Measurements from ENCODE around the gene GGA1.
"Not testable (repeated sequence)": the region's sequence is repeated elsewhere in the genome, so short reads cannot be mapped to it uniquely, and the experiment has no call there.

Gene GGA1

GRCh38 chr22:37610153-37610475 is 1.5 kb downstream of the GGA1 start:
- DNase-seq: not testable (repeated sequence)

DNA sequence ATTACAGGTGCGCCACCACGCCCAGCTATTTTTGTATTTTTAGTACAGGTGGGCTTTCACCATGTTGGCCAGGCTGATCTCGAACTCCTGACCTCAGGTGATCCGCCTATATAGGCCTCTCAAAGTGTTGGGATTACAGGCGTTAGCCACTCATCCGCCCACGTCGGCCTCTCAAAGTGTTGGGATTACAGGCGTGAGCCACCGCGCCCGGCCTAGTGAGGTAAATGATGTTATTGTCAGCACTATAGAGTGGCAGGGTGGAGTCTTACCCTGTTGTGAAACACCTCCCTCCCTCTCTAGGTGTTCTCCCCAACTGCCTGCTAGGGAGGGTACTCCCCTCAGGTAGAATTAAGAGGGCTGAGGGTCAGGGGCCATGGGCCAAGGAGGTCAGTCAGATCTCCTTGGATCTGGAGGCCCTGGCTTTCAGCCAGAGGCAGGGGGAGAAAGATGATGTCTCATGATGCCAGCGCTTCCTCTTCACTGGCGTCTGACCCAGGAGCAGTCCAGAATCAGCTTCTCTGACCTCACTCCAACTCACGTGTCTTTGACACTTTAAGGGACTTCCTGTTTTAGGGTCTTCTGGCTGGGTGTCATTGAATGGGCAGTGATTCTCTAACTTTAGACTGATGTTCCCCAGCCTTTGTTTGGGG is 2.0 kb downstream of the GGA1 start:
- DNase-seq: peak; percentile 45

DNA sequence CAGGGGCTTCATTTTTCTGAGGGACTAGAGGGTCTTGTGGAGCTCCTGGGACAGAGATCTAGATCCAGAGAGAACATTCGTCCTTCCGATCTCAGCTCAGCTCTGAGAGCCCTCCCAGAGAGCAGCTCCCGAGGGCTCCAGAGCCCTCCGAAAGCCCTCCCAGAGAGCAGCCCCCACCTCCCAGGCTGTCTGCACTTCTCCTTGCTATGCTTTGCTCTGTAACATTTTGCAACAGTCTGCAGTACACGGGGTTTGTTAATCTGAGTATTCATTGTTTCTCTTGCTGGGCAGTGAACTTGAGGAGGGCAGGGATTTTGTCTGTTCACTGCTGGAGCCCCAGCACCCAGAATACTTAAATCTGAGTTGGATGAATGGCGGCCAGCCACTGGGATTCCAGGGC is 2.6 kb downstream of the GGA1 start:
- no peak for DNase-seq

DNA sequence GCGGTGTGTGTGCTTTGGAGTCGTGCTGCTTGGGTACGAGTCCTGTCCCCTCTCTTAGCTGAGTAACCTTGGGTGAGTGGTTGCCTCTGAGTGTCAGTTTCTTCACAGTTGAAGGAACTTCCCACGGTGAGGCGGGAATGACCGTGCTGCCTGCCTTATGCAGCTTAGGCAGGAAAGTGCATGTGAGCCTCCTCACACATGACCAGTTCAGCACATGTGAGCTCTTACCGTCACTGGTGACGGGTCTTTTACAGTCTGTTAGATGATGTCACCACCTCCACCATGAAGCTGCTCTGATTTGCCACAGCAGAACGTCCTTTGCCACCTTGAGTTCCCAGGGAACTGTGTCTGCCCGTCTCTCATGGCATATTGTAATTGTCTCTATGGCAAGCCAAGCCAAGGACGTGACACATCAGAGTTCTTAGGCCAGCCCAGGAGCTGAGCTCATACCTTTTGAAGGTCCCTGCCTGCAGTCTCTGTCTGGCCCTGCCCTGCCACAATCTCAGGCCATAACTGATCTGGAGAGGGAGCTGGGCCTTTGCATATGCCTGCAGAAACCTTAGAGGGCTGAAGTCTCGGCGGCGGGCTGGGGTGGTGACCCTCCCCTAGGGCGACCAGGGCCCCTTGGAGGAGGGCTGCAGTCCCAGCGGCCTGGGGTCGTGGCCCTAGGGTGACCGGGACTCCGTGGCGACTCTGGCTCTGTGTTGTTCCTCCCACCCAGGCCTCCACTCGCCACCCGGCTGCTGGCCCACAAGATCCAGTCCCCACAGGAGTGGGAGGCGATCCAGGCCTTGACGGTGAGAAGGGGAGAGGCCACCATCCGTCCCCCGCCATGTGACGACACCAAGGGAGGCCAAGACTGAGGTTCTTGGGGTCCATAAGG is 7.8 kb downstream of the GGA1 start:
- no peak for DNase-seq

- no peak for DNase-seq
These were observed 8.8 kb downstream of the GGA1 start for GRCh38 chr22:37617431-37617830.

DNA sequence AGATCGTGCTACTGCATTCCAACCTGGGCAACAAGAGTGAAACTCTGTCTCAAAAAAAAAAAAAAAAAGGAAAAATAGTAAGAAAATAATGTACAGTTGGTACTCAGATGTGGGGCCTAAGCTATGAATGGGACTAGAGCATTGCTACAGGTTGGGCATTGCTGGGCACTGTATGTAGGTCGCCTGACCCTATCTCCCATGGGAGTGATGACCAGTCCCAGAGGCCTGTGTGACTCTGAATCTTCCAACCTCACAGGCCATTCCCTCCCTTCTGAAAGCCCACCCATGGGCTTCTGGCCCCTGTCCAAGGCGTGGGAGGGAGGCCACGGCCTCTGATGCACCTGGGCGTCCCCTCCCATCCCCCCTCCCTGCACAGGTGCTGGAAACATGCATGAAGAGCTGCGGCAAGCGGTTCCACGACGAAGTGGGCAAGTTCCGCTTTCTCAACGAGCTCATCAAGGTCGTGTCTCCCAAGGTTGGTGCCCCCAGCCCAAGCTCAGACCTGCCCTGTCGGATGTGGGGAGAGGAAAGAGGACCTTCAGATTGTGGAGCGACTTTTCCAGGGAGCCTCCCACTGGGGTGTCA is 9.5 kb downstream of the GGA1 start:
- no peak for DNase-seq

DNA sequence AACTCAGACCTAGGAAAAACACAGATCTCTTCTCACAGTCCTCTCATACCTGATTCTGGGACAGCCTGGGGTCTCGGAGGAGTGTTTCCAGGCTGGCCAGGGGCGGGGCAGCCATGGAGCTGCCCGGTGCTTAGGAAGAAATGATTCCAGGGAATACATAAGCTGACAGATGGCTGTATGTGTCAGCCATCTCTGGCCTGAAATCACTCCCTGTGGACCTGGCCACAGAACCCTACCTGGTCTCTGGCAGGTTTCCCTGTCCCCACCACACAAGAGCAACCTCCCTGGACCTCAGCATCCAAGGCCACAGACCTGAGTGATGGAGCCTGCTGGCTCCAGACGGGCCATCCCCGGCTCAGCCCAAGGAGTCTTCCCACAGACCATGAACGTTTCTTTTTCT is 10.0 kb downstream of the GGA1 start:
- no peak for DNase-seq

DNA sequence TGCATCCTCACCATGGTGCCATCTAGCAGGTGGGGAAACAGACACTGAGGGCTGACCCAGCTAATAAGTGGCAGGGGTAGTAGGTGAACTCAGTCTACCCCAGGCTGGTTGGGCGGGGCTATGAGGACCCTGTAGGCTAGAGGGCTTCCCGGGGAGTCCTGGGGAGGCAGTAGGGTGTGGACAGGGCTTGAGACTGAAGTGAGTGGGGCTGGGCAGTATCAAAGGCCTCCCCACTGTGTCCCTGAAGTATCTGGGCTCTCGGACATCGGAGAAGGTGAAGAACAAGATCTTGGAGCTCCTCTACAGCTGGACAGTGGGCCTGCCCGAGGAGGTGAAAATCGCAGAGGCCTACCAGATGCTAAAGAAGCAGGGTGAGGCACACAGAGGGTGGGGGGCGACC is 11.4 kb downstream of the GGA1 start:
- DNase-seq: no peak

DNA sequence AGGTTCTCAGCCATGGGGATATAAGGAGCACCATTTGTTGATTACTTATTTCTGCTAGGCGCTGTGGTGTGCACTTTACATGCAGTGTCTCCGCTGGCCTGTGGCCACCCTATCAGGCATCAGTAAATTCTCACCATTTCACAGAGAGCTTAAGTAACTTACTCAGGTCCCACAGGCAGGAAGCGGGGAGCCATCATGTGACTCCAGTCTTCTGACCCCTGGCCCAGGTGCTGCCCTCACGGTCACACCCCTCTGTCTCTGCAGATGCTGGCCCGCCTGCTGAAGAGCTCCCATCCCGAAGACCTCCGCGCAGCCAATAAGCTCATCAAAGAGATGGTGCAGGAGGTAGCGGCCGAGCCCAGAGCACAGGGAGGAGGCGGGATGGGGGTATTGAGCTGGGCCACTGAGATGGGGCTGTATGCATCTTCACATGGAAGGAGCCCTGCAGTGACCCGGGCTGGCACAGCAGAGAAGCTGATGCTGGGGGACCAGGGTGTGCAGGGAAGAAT is 12.8 kb downstream of the GGA1 start:
- DNase-seq: no peak

GRCh38 chr22:37623075-37624016 is 14.7 kb downstream of the GGA1 start:
- peak; percentile 77 for DNase-seq

DNA sequence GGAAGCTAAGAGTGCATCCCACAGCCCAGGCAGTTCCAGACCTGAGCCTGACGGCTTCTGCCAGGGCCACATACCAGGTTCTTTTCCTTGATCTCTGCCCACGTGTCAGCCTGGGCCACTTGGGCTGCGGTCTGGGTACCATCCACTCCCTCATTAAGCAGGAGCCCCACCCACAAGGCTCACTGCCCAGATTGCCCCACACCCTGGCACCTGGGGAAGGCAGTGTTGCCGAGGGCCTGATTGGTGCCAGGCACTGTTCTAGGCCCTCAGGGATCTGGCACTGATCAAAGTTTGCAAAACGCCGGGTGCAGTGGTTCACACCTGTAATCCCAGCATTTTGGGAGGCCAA is 15.4 kb downstream of the GGA1 start:
- no peak for DNase-seq

- DNase-seq: no peak
These were observed 16.2 kb downstream of the GGA1 start for GRCh38 chr22:37624876-37625275.

- no peak for DNase-seq
These were observed 17.1 kb downstream of the GGA1 start for GRCh38 chr22:37625737-37626136.

- DNase-seq: no peak
These were observed 17.5 kb downstream of the GGA1 start for GRCh38 chr22:37626144-37626543.

- DNase-seq: no peak
These were observed 18.0 kb downstream of the GGA1 start for GRCh38 chr22:37626556-37627075.

- DNase-seq: no peak
These were observed 18.5 kb downstream of the GGA1 start for GRCh38 chr22:37627121-37627520.

- no peak for DNase-seq
These were observed 18.9 kb downstream of the GGA1 start for GRCh38 chr22:37627545-37627944.

DNA sequence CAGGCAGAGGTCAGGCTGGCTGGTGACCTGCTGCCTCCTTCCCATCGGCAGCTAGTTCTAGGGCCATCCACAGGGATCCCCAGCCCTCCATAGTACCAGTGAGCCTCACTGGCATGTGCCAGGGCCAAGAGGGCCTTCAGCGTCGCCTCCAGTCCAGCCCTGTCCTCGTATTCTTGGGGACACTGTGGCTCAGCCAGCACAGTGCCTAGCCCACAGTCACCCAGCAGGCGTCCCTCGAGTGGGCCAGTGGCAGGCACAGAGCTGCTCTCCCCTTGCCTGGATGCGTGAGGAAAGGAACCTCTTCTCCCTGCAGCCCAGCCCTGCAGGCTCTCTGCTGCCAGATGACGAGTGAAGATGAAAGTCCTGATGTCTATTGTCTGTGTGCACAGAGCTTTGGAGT is 20.2 kb downstream of the GGA1 start:
- no peak for DNase-seq

- DNase-seq: no peak
These were observed 21.3 kb downstream of the GGA1 start for GRCh38 chr22:37629928-37630327.

DNA sequence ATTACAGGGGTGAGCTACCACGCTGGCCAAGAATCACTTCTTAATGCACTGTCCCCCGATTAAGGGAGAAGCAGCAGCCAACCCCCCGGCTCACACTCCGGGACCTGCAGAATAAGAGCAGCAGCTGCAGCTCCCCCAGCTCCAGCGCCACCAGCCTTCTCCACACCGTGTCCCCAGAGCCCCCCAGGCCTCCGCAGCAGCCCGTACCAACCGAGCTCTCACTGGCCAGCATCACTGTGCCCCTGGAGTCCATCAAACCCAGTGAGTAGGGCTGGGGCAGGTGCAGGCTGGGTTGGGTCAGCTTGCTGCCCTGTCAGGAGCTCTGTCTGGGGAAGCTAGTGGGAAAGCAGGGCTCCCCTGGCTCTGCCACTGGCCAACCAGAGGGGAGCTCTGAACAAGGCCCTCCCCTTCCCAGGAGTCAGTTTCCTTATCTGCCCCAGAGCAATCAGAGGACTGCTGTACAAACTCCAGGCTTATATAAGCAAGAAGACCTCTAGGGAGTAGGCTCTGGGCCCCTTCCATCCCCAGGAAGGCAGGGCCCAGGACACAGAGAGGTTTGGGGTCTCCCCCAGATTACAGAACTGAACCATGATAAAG is 22.3 kb downstream of the GGA1 start:
- DNase-seq: peak; percentile 76

- no peak for DNase-seq
These were observed 23.0 kb downstream of the GGA1 start for GRCh38 chr22:37631448-37632173.
